ENCODE results near the gene SLC10A1.

DNA sequence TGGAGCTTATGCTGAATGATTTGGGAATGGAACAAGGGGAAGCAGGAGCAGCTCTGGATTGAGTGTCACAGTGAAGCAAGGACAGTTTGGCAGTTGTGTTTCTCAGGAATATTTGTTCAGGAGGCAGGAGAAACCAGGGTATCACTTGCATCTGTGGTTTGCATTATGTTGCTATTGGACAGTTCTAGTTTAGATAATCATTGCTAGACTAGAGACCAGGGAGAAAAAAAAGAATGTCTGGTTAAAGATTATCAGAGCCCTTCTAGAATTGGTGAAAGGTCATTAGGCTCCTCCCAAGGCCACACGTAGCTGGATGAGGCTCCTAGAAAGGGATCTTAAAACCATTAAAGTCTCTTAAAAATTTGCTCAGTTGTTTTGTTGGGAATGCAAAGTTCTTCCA is 47.1 kb downstream of the SLC10A1 start:
- TF ChIP-seq, protein P1, sequence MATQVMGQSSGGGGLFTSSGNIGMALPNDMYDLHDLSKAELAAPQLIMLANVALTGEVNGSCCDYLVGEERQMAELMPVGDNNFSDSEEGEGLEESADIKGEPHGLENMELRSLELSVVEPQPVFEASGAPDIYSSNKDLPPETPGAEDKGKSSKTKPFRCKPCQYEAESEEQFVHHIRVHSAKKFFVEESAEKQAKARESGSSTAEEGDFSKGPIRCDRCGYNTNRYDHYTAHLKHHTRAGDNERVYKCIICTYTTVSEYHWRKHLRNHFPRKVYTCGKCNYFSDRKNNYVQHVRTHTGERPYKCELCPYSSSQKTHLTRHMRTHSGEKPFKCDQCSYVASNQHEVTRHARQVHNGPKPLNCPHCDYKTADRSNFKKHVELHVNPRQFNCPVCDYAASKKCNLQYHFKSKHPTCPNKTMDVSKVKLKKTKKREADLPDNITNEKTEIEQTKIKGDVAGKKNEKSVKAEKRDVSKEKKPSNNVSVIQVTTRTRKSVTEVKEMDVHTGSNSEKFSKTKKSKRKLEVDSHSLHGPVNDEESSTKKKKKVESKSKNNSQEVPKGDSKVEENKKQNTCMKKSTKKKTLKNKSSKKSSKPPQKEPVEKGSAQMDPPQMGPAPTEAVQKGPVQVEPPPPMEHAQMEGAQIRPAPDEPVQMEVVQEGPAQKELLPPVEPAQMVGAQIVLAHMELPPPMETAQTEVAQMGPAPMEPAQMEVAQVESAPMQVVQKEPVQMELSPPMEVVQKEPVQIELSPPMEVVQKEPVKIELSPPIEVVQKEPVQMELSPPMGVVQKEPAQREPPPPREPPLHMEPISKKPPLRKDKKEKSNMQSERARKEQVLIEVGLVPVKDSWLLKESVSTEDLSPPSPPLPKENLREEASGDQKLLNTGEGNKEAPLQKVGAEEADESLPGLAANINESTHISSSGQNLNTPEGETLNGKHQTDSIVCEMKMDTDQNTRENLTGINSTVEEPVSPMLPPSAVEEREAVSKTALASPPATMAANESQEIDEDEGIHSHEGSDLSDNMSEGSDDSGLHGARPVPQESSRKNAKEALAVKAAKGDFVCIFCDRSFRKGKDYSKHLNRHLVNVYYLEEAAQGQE (IDR thresholded peaks at IDR 0.05; ENCODE audit: unreplicated experiment), result no peak
- TF ChIP-seq EZH2 (IDR thresholded peaks at IDR 0.05; ENCODE audit: low read depth, unreplicated experiment) (no peak), NANOG (IDR thresholded peaks at IDR 0.05; ENCODE audit: borderline replicate concordance) (no peak), POLR2AphosphoS5 (IDR thresholded peaks at IDR 0.05; ENCODE audit: low read depth) (no peak)
- TF ChIP-seq, protein P2, sequence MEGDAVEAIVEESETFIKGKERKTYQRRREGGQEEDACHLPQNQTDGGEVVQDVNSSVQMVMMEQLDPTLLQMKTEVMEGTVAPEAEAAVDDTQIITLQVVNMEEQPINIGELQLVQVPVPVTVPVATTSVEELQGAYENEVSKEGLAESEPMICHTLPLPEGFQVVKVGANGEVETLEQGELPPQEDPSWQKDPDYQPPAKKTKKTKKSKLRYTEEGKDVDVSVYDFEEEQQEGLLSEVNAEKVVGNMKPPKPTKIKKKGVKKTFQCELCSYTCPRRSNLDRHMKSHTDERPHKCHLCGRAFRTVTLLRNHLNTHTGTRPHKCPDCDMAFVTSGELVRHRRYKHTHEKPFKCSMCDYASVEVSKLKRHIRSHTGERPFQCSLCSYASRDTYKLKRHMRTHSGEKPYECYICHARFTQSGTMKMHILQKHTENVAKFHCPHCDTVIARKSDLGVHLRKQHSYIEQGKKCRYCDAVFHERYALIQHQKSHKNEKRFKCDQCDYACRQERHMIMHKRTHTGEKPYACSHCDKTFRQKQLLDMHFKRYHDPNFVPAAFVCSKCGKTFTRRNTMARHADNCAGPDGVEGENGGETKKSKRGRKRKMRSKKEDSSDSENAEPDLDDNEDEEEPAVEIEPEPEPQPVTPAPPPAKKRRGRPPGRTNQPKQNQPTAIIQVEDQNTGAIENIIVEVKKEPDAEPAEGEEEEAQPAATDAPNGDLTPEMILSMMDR (conservative IDR thresholded peaks at IDR 0.05; ENCODE audit: low read depth in 2 of 2), result no peak
- TF ChIP-seq, protein P3, sequence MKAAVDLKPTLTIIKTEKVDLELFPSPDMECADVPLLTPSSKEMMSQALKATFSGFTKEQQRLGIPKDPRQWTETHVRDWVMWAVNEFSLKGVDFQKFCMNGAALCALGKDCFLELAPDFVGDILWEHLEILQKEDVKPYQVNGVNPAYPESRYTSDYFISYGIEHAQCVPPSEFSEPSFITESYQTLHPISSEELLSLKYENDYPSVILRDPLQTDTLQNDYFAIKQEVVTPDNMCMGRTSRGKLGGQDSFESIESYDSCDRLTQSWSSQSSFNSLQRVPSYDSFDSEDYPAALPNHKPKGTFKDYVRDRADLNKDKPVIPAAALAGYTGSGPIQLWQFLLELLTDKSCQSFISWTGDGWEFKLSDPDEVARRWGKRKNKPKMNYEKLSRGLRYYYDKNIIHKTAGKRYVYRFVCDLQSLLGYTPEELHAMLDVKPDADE (IDR thresholded peaks at IDR 0.05), result no peak

Measured in GM23338 (cell line).